HCEC 1CT (cell line): Measurements from ENCODE around the gene CLDN3.
A peak's percentile ranks its signal among the peaks of the same experiment; 100 is the strongest.
"Not testable (repeated sequence)": the region's sequence is repeated elsewhere in the genome, so short reads cannot be mapped to it uniquely, and the experiment has no call there.

Experiments used
- DNase-seq: peaks from one replicate; pipeline ENCODE4 v3.0.0-alpha.2; 2017

CLDN3 gene

GRCh38 chr7:73735528-73735905, 34.6 kb downstream of the CLDN3 start:
- DNase-seq, result no peak

- DNase-seq, result peak; percentile 74
Measured at GRCh38 chr7:73734619-73735527, 35.2 kb downstream of the CLDN3 start.

GRCh38 chr7:73732397-73732796, 37.7 kb downstream of the CLDN3 start:
- DNase-seq, result no peak

GRCh38 chr7:73730485-73730884, 39.6 kb downstream of the CLDN3 start:
- no peak for DNase-seq

- no peak for DNase-seq
Measured at GRCh38 chr7:73728551-73728950, 41.5 kb downstream of the CLDN3 start.

GRCh38 chr7:73727952-73728351, 42.1 kb downstream of the CLDN3 start:
- no peak for DNase-seq

GRCh38 chr7:73726083-73726466, 44.0 kb downstream of the CLDN3 start:
- DNase-seq, result no peak

- no peak for DNase-seq
Measured at GRCh38 chr7:73723813-73724212, 46.3 kb downstream of the CLDN3 start.

- no peak for DNase-seq
Measured at GRCh38 chr7:73722785-73723184, 47.3 kb downstream of the CLDN3 start.

GRCh38 chr7:73722182-73722581, 47.9 kb downstream of the CLDN3 start:
- not testable (repeated sequence) for DNase-seq

GRCh38 chr7:73721377-73721817, 48.7 kb downstream of the CLDN3 start:
- DNase-seq, result no peak

- not testable (repeated sequence) for DNase-seq
Measured at GRCh38 chr7:73720443-73720842, 49.6 kb downstream of the CLDN3 start.

- no peak for DNase-seq
Measured at GRCh38 chr7:73719806-73720169, 50.3 kb downstream of the CLDN3 start.
